ENCODE results near the gene LHFPL3.

The LHFPL3 gene

DNA sequence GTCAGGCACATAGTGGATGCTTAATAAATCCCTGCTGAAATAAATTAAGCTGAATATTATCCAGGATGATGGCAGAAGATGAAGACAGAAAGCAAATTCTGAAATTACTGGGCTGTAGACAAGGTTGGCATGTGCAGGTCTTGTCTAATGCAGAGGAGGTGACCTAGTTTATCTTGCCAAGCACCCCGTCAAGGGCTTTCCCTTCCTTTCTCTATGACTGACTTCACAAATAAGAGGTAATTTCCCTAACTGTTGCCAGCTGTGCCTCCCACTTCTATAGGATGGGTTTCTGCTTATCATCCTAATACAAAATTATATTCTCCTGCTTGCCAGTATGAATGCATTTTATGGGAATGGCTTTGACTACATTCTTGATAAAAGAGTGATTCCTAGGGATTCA lies 38.0 kb downstream of the LHFPL3 start:
- H3K4me3 ChIP-seq (ENCODE audit: low read depth, low read length) = no peak overlapping the region
- no peak for DNase-seq (ENCODE audit: low read depth)

DNA sequence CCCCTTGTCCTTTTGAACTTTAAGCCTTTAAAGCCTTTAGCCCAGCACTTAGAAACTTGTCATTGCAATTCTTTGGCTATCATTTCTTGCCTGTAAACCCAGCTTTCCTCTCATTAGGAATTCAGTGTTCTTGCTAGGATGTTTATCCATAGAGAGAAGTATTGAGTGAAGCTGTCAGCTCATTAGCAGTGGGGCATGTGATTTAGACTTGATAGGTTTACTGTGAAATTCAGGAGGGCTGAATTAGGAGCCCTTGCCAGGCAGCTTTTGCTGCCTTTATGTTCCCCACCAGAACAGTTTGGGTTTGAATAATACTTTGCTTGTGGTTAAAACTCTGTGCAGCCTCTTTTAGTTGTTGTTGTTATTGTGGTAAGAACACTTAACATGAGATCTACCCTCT lies 39.5 kb downstream of the LHFPL3 start:
- no peak overlapping the region for H3K4me3 ChIP-seq (ENCODE audit: low read depth, low read length)
- no peak for DNase-seq (ENCODE audit: low read depth)

DNA sequence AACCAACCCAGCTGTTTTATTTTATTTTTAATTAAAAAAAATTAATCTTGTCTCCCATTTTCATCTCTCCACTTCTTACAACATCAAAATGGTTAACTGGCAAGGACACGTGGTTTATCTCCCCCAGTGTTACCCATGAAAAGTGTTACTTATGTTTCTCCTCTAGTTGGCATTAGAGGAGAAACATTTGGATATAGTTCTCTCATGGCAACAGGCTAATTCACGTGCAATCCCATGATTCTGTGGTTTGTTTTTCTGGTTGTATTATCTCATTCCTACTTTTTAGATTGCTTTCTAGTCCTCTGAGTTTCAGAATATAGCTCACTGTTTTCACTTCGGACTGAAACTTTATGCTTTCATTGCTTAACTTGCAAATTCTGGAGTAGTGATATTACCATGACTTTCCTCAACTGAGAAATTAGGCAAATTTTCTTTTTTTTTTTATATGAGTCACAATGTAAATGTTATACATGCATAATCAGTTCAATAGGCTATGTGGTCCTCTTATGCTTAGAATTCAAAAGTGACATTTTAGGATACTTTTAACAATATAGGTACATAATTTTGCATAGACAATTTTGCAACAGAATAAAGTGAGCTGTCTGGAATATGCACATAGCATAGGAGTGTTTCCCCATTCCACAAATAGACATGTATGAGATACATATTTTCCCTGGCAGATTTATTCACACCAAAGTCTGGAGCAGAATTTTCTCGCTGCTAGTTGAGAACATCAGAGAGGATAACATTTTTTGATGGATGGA lies 43.0 kb downstream of the LHFPL3 start:
- DNase-seq (ENCODE audit: low read depth) = no peak
- H3K4me3 ChIP-seq (ENCODE audit: low read depth, low read length) = no peak overlapping the region

DNA sequence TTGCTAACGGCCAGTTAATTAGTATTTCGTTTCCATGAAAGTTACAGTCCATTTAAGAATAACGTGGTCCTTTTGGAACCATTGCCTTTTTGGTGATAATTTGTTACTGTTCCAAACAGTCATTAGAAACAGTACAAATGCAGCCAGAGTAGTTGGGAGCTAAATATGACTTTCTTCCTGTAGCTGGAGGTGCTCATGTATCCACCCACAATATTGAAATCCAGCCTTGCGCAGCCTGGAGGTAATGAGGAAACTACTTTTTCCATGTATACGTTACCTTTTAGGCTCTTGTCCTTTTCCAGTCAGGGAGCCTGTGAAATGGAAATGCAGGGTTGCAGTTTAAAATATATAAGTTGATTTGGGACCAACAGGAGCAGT lies 43.6 kb downstream of the LHFPL3 start:
- H3K4me3 ChIP-seq (ENCODE audit: low read depth, low read length) = no peak overlapping the region
- no peak for DNase-seq (ENCODE audit: low read depth)

DNA sequence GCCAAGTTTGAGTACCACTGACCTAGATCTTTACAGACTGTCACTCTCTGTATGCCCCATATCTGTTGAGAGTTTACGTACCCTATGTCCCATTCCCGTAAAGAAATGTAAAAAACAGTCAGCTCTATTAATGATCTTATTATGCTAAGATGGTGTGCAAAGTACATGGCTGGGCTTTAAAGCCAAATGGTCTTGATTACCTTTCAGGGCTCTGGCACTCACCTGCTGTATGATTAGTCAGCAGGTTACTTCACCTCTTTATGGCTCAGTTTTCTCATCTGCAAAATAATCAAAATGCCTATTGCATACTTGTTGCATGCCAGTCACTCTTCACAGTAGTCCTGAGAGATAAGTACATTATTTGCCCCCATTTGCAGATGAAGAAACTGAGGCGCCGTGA lies 54.2 kb downstream of the LHFPL3 start:
- no peak for DNase-seq (ENCODE audit: low read depth)

DNA sequence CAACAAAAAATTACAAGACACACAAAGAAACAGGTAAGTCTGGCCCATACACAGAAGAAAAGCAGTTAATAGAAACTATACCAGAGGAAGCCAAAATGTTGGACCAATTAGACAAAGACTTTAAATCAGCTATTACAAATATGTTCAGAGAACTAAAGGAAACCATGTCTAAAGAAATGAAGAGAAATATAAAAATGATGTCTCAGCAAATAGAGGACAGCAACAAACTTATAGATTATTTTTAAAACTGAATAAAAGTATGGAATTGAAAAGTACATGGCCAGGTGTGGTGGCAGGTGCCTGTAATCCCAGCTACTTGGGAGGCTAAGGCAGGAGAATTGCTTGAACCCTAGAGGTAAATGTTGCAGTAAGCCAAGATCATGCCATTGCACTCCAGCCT lies 58.5 kb downstream of the LHFPL3 start:
- DNase-seq (ENCODE audit: low read depth) = no peak
- no peak overlapping the region for H3K4me3 ChIP-seq (ENCODE audit: low read depth, low read length)

More for the DNA sequence above, 54.2 kb downstream of the LHFPL3 start:
- no peak overlapping the region for H3K4me3 ChIP-seq (ENCODE audit: low read depth, low read length)

DNA sequence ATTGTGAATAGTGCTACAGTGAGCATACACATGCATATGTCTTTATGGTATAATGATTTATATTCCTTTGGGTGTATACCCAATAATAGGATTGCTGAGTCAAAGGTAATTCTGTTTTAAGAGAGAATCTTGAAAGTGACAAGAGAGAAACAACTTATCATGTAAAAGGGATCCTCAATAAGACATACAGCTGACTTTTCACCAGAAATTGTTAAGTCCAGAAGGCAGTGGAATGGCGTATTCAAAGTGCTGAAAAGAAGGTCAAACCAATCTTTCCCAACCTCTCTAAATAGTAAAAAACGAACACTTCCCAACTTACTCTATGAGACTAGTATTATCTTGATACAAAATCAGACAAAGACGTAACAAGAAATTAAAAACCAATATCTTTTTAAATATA lies 59.8 kb downstream of the LHFPL3 start:
- no peak overlapping the region for H3K4me3 ChIP-seq (ENCODE audit: low read depth, low read length)
- DNase-seq (ENCODE audit: low read depth) = no peak

DNA sequence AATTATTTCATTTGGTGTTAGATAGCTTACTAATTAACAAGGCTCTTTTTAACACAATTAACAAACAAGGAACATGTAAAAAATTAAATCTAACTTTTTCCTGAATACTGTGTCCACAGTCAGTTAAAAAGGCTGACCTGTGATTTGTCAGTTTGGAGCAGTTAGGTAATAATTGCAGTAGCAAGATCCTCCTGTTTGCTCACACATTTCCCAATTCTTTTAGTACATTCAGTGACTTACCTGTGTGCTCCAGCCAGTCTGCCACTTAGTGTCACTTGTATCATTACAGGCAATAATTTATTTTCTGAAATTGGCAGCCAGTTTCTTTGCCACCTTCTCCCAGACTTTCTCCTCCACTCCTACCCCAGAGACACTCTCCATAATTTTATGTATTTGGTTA lies 66.8 kb downstream of the LHFPL3 start:
- H3K4me3 ChIP-seq (ENCODE audit: low read depth, low read length) = no peak overlapping the region
- DNase-seq (ENCODE audit: low read depth) = no peak

DNA sequence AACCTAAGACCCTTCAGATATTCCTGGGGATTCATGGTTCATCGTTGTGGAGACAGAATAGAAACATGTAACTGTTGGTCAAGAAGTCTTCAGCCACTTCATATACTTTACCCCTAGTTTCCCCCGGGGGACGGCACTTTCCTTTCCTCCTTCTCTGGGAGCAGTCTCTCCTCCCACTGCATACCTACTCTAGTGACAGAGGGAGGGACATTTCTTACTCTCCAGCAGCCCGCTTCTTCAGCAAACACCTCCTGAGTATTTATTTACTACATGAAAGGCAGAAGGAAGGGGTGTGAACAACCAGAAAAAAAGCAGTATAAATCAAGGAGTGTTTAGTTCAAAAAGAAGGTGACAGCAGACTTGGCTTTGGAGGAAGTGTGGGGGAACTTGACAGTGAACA lies 69.0 kb downstream of the LHFPL3 start:
- no peak overlapping the region for H3K4me3 ChIP-seq (ENCODE audit: low read depth, low read length)
- DNase-seq (ENCODE audit: low read depth) = no peak

DNA sequence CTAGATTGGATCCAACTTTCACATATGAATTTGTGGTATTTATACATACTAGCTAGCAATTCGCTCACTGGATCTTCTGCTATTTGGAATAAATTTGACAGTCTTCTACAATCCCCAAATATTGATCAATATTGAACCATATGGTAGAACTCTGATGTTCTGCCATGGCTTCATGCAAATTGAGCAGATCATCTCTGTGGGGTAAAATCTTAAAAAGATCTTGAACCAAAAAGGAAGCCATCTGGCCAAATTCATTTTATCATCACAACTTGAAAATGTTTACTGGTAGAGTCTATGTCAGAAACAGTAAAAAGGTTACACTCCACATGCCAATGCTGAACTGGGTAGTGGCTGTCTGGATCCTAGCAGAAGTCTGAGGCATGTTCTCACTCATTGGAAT lies 80.0 kb downstream of the LHFPL3 start:
- no peak for DNase-seq (ENCODE audit: low read depth)
- H3K4me3 ChIP-seq (ENCODE audit: low read depth, low read length) = no peak overlapping the region

DNA sequence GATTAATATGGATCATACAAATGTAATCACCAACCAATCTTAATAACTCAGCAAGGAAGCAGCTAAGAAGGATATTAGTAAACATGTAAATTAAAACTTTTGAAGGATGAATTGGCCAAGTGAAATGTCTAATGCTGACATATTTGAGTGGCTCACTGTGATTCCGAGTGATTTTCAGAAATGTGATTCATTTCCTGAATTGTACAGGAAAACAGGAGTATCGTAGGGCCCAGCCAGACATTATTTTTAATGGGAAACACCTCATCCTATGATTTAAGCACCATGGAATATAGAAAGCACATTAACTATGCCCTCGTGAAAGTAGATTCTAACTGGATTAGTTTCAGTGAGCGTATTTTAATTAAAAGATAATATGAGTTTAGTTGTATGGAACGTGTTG lies 82.3 kb downstream of the LHFPL3 start:
- H3K4me3 ChIP-seq (ENCODE audit: low read depth, low read length) = no peak overlapping the region
- DNase-seq (ENCODE audit: low read depth) = no peak

DNA sequence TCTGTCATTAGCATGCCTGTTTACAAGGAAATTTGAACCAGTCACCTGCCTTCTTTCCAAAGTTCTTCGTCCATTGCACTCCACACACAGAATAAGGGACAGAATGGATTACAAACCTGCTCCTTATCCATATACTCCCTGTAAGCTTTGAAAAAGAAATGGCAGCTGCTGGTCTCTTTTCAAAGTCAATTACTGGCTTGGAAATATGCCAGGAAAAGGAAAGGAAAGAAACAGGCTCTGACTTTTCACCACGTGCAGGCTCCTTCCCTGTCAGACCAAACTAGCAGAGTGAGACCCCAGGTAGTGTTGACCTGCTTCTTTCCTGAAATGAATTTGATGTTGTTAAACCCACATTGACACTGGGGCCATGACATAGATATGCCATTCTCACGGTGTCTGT lies 84.5 kb downstream of the LHFPL3 start:
- DNase-seq (ENCODE audit: low read depth) = no peak
- H3K4me3 ChIP-seq (ENCODE audit: low read depth, low read length) = no peak overlapping the region

DNA sequence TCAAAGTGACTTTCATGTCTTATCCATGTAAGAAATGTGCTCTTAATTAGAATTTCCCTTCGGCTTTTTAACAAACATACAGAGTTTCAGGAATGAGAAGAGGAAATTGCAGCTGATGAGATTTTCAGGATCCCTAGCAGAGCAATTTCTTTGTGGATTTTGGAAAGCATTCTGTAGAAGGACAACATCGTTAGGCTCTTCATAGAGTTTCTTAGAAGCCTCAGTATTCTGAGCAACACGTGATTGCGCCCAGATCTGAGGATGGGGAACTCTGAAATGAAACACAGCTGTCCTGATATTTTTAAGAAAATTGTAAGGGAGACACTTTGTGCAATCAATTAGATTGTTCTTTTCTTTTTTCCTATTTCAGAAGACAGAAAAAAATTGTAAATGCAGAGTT lies 85.8 kb downstream of the LHFPL3 start:
- no peak overlapping the region for H3K4me3 ChIP-seq (ENCODE audit: low read depth, low read length)
- no peak for DNase-seq (ENCODE audit: low read depth)

DNA sequence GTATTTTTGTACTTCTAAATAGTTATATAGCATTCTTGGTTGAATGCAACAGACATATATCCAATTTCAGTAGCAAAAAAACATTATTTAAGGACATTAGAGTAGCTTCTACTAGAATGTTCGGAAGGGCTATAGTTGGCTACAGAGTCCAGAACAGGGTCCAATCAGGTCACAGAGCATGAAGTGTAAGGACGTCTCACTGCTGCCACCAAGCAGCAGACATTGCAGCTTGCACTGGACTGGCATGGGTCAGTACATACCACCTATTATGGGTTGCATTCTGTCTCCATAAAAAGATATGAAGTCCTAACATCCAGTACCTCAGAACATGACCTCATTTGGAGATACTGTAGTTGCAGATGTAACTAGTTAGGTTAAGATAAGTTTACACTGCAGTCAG lies 87.3 kb downstream of the LHFPL3 start:
- DNase-seq (ENCODE audit: low read depth) = no peak
- no peak overlapping the region for H3K4me3 ChIP-seq (ENCODE audit: low read depth, low read length)

DNA sequence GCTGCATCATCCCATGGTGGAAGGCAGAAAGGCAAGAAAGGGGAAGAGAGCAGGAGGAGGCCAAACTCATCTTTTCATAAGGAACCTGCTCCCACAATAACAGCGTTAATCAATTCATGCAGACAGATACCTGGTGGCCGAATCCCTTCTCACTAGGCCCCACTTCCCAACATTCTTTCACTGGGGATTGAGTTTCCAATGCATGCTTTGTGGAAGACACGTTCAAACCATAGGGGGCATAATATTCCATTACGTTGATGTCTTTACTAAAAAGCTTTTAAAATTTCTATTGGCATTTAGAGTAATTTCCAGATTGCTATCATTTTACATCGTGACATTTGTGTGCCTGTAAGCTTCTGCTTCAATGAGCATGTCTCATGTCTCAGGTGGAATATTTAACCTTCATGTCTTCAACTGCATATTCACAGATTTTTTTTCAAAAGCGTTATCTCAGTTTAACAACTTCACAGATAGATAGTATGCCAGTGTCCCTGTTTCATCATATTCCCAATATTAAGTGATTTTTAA lies 88.5 kb downstream of the LHFPL3 start:
- no peak overlapping the region for H3K4me3 ChIP-seq (ENCODE audit: low read depth, low read length)
- no peak for DNase-seq (ENCODE audit: low read depth)

DNA sequence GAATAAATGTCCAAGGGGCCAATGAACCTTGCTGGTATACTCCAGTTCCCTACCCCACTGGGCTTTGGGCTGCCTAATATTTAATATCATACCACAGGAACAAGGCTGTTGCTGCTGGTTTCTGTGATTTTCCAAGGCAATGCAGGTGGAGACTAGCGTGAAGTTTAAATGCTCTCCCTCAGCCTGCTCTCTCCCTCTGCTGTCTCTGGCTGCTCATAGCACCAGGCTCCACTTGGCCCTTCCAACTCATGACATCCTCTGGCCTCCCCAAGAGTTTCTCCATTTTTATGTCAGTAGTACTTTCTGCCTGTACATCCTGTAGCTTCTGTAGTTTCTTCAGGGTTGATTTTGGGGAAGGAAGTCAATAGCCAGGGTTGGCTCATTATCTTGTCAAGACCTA lies 103.5 kb downstream of the LHFPL3 start:
- DNase-seq (ENCODE audit: low read depth) = no peak
- no peak overlapping the region for H3K4me3 ChIP-seq (ENCODE audit: low read depth, low read length)

DNA sequence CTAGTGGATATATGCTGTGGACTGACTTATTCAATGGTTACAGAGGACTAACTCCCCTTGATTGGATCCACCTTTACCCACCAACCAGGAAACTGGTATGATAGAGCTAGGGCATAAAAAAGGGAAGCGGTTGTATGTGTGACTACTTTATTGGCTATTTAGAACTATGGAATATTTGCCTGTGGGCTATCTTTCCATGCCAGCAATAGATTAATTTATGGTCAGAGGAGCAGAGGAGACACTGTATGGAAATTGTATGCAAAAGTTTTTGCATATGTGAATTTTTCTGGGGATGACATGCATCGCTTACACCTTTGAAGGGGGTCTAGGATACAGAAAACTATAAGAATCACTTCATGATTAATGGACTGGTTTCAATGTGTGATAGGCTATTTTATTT lies 105.7 kb downstream of the LHFPL3 start:
- H3K4me3 ChIP-seq (ENCODE audit: low read depth, low read length) = no peak overlapping the region
- no peak for DNase-seq (ENCODE audit: low read depth)

DNA sequence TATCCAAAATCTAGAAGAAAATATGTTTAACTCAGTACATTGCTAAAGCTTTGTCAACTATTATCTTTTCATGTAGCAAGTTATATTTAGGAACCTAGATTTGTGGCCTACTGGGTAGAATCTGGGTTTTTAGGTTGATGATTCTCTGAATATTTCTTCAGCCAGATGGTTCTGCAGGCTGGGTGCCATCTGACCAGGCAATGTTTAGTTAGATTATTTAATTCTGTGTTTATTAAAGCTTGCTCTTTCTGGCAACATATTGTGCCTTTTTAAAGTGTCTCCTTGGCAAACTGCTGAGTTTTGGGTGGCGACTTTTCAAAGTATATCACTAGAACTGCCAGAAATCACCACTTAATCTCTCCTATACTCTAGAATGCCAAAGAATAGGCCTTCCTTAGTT lies 114.1 kb downstream of the LHFPL3 start:
- H3K4me3 ChIP-seq (ENCODE audit: low read depth, low read length) = no peak overlapping the region
- no peak for DNase-seq (ENCODE audit: low read depth)

DNA sequence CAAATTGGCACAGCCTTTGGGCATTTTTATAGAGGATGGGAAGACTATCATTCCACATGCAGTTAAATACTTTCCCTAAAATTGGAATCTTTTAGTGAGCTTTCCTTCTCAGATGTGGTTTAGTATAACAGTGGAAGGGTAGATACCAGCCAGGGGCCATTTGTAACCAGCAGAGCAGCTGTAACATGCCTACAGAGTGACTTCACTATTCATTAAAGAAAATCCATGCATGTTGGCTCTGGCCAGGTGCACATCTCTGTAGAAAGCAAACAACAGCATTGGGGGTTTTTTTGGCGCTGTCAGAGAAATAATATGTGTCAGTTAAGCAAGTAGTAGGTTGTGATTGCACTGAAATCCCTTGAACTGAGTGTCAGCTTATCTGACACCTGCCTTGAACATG lies 115.6 kb downstream of the LHFPL3 start:
- H3K4me3 ChIP-seq (ENCODE audit: low read depth, low read length) = no peak overlapping the region
- DNase-seq (ENCODE audit: low read depth) = no peak

DNA sequence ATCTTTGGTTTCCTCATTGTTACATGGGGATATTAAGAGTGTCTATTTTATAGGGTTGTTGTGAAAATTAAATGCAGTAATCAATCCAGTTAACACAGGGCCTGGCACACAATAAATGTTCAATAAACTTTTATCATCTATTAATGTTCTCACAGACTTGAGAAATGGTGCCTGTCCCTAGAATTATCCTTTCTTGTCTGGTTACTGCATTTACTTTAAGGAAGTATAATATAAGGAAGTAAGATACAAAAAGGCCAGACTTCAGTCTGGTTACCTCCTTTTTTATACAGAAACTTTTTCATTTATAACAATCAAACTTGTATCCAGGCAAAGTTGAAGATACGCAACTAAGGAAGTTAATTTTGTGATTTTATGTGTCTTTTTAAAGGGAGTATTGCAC lies 117.0 kb downstream of the LHFPL3 start:
- DNase-seq (ENCODE audit: low read depth) = no peak
- H3K4me3 ChIP-seq (ENCODE audit: low read depth, low read length) = no peak overlapping the region

DNA sequence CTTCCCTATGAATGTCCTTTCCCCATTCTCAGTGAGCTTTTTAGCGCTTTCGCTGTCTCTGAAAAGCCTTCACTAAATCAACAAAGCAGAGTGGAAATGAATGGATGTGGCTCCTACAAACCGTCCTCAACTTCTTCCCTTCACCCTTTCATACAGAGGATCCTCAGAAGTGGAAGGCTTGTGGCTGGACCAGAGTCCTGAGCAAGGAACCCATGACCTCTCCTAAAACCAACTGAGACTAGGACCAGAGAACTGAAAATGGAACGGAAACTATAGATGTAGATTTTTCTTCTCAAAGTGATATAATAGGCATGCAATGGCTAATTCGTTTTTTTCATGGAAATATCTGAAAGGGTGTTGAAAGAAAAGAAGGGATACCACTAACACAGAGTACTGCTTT lies 122.5 kb downstream of the LHFPL3 start:
- DNase-seq (ENCODE audit: low read depth) = no peak
- no peak overlapping the region for H3K4me3 ChIP-seq (ENCODE audit: low read depth, low read length)

DNA sequence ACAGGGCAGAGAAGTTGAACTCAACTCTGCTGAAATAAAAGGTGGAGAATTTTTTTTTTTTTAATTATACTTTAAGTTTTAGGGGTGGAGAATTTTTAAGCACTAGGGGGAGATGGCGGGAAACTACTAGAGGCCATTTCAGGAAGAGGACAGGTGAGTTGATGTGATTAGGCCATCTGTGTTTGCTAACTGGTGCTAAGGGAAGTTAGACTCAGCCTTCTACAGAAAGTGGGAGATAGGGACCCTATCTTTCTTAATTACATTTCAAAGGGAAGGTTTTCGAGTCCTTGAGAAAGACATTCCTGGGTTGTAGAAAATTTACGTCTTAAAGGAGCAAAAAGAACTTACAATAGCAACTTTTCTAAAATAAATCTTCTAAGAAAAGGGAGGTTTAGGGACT lies 124.8 kb downstream of the LHFPL3 start:
- no peak for DNase-seq (ENCODE audit: low read depth)
- H3K4me3 ChIP-seq (ENCODE audit: low read depth, low read length) = no peak overlapping the region
